GM13977 (cell line): Measurements from ENCODE around the gene POU2AF1.
A peak's percentile ranks its signal among the peaks of the same experiment; 100 is the strongest.

Experiments
- DNase-seq: peaks from one replicate; pipeline ENCODE4 v3.0.0; 2012; ENCODE audit warnings: low spot score
- in situ Hi-C: fragments of 300-500 bp; cut with MboI; formaldehyde crosslinking; loops from one replicate; pipeline ENCODE4 v1.12.0; 2022; ENCODE audit warnings: low sequenced_read_pairs, low pct_unique_long_range_greater_than_20kb, mixed read lengths, inconsistent platforms; ENCODE audit not compliant: unreplicated experiment
- TF ChIP-seq, protein P1 (sequence below): IDR thresholded peaks from 2 replicates; pipeline ENCODE4 v1.5.1; 2012; ENCODE audit warnings: mild to moderate bottlenecking, control low read depth; ENCODE audit not compliant: insufficient read depth; ENCODE audit errors: extremely low read depth, missing control alignments

The POU2AF1 gene

DNA sequence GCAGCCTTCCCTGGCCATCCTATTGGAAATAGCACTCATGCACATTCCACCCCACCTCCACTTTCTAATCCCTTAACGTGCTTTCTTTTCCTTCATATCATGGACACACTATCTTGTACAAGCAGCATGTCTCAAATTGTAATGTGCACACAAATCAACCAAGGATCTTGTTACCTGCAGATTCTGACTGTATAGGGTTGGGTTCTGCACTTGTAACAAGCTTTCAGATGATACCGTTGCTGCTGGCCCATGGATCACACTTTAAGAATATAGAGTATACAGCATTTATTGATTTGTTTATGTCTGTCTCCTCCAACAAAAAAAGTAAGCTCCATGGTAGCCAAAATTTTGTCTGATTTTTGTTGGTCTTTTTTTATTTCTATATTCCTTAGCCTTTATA, 32.4 kb upstream of the POU2AF1 start:
- no peak for DNase-seq
- TF ChIP-seq, protein P1, sequence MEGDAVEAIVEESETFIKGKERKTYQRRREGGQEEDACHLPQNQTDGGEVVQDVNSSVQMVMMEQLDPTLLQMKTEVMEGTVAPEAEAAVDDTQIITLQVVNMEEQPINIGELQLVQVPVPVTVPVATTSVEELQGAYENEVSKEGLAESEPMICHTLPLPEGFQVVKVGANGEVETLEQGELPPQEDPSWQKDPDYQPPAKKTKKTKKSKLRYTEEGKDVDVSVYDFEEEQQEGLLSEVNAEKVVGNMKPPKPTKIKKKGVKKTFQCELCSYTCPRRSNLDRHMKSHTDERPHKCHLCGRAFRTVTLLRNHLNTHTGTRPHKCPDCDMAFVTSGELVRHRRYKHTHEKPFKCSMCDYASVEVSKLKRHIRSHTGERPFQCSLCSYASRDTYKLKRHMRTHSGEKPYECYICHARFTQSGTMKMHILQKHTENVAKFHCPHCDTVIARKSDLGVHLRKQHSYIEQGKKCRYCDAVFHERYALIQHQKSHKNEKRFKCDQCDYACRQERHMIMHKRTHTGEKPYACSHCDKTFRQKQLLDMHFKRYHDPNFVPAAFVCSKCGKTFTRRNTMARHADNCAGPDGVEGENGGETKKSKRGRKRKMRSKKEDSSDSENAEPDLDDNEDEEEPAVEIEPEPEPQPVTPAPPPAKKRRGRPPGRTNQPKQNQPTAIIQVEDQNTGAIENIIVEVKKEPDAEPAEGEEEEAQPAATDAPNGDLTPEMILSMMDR: no peak
- in situ Hi-C loops: no loop called here

GRCh38 chr11:111410951-111411350, 31.9 kb upstream of the POU2AF1 start:
- DNase-seq: no peak
- in situ Hi-C loops: no loop called here
- TF ChIP-seq, protein P1: no peak

DNA sequence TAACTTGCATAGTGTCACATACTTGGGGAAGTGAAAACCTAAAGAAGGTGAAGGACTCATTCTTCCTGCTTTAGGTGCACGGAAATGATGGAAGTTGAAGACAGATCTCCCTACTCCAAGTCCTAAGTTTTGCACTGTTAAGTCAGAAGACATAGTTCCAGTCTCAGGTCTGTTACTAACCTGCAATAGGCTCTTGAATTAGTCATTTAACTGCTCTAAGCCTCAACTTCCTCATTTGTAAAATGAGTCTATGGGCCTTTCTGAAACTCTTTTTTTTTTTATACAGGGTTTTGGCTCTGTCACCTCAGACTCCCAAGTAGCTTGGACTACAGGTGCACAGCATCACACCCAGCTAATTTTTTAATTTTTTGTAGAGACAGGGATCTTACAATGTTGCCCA, 30.8 kb upstream of the POU2AF1 start:
- in situ Hi-C loops: no loop called here
- peak; percentile 48 for DNase-seq
- TF ChIP-seq, protein P1: no peak

- in situ Hi-C loops: no loop called here
- TF ChIP-seq, protein P1: no peak
- DNase-seq: no peak
Measured at GRCh38 chr11:111408789-111409727, 30.0 kb upstream of the POU2AF1 start.

GRCh38 chr11:111407652-111408051, 28.6 kb upstream of the POU2AF1 start:
- TF ChIP-seq, protein P1: no peak
- no peak for DNase-seq
- in situ Hi-C loops: no loop called here

DNA sequence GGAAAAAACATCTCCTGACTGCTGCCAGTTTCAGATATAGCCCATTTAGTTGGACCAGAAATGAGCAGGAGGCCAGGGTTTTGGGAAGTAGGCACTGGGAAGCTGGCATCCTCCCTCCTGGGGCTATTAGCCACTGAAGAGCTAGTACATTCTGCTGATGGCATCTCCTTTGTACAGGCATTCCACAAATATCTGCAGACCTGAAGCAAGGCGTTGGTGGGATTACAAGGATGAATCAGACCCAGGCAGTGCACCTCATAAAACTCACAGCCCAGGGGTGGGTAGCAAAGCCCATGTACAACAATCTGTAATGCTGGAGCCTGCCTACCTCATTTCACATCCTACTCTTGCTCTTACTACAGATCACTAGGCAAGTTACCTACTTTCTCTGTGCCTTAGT, 27.5 kb upstream of the POU2AF1 start:
- TF ChIP-seq, protein P1: no peak
- in situ Hi-C loops: no loop called here
- DNase-seq: no peak
